Temporal lobe (tissue), 1 donor: ENCODE data around the gene OR56A3. TPM values are rescaled to one million over a fixed set of nuclear protein-coding genes. Genes with fewer than 3 reads are reported as not detected.

Experiments used
- total RNA-seq: library from RNA; depleted of rRNA; stranded (reverse); fragments of >200 nt; gene quantifications from one replicate; pipeline ENCODE4 v1.2.3, GENCODE V29; 2014

OR56A3 gene
- total RNA-seq, 1 donor from 2014 or later: not detected

Other genes with a start within 250 kb of the OR56A3 start
- gene OR56B1, start 205.8 kb upstream of the OR56A3 start, total RNA-seq: not detected
- 0.25 TPM for gene OR52N4, start 188.0 kb upstream of the OR56A3 start, total RNA-seq
- under 0.01 TPM for gene OR52N5, start 158.9 kb upstream of the OR56A3 start, total RNA-seq
- gene OR52N1, start 151.0 kb upstream of the OR56A3 start, total RNA-seq: not detected
- gene OR52N2, start 133.3 kb upstream of the OR56A3 start, total RNA-seq: not detected
- not detected for gene OR52E6, start 100.4 kb upstream of the OR56A3 start, total RNA-seq
- gene OR52E8, start 84.6 kb upstream of the OR56A3 start, total RNA-seq: not detected
- gene OR52E4, start 61.6 kb upstream of the OR56A3 start, total RNA-seq: not detected
- not detected for gene OR52E5, start 49.0 kb upstream of the OR56A3 start, total RNA-seq
- gene OR56A5, start 26.2 kb downstream of the OR56A3 start, total RNA-seq: not detected
- gene OR52L1, start 44.7 kb downstream of the OR56A3 start, total RNA-seq: 0.25 TPM
- gene OR56A4, start 64.7 kb downstream of the OR56A3 start, total RNA-seq: not detected
- gene OR56A1, start 88.5 kb downstream of the OR56A3 start, total RNA-seq: 0.25 TPM
- not detected for gene OR56B4, start 165.4 kb downstream of the OR56A3 start, total RNA-seq
- gene OR52B2, start 228.1 kb downstream of the OR56A3 start, total RNA-seq: not detected